ENCODE measurements around the gene CAPN12.
A peak's percentile ranks its signal among the peaks of the same experiment; 100 is the strongest.
"Not testable (repeated sequence)": the region's sequence is repeated elsewhere in the genome, so short reads cannot be mapped to it uniquely, and the experiment has no call there.

The CAPN12 gene

GRCh38 chr19:38744298-38744681 lies at the start of gene CAPN12:
Gene CAPN12 (minus strand): TSS chr19:38744474. CDS start chr19:38744165, 309 bp downstream.
- no peak for DNase-seq (ENCODE audit: low spot score)

GRCh38 chr19:38793671-38794070 lies 49.4 kb upstream of the CAPN12 start:
- DNase-seq (ENCODE audit: low spot score) = no peak

- no peak for DNase-seq (ENCODE audit: low spot score)
Measured at GRCh38 chr19:38793177-38793576, 48.9 kb upstream of the CAPN12 start.

GRCh38 chr19:38792250-38793111 lies 48.2 kb upstream of the CAPN12 start:
- DNase-seq (ENCODE audit: low spot score) = peak; percentile 77

GRCh38 chr19:38791451-38792064 lies 47.3 kb upstream of the CAPN12 start:
- DNase-seq (ENCODE audit: low spot score) = not testable (repeated sequence)

GRCh38 chr19:38790507-38791403 lies 46.5 kb upstream of the CAPN12 start:
- not testable (repeated sequence) for DNase-seq (ENCODE audit: low spot score)

GRCh38 chr19:38788478-38789243 lies 44.4 kb upstream of the CAPN12 start, which contains the start of gene LGALS7B:
Gene LGALS7B (plus strand): TSS chr19:38789200. CDS start chr19:38789227, 27 bp downstream.
- DNase-seq (ENCODE audit: low spot score) = no peak

GRCh38 chr19:38786572-38787265 lies 42.4 kb upstream of the CAPN12 start:
- no peak for DNase-seq (ENCODE audit: low spot score)

- not testable (repeated sequence) for DNase-seq (ENCODE audit: low spot score)
Measured at GRCh38 chr19:38786061-38786460, 41.8 kb upstream of the CAPN12 start.

GRCh38 chr19:38785187-38785699 lies 41.0 kb upstream of the CAPN12 start:
- no peak for DNase-seq (ENCODE audit: low spot score)

GRCh38 chr19:38784224-38784623 lies 40.0 kb upstream of the CAPN12 start:
- no peak for DNase-seq (ENCODE audit: low spot score)

- not testable (repeated sequence) for DNase-seq (ENCODE audit: low spot score)
Measured at GRCh38 chr19:38782212-38782611, 37.9 kb upstream of the CAPN12 start.

- DNase-seq (ENCODE audit: low spot score) = no peak
Measured at GRCh38 chr19:38781058-38781457, 36.8 kb upstream of the CAPN12 start.

- no peak for DNase-seq (ENCODE audit: low spot score)
Measured at GRCh38 chr19:38780443-38780842, 36.2 kb upstream of the CAPN12 start.

GRCh38 chr19:38778733-38779132 lies 34.5 kb upstream of the CAPN12 start:
- DNase-seq (ENCODE audit: low spot score) = no peak

GRCh38 chr19:38774181-38774950 lies 30.1 kb upstream of the CAPN12 start:
- no peak for DNase-seq (ENCODE audit: low spot score)

GRCh38 chr19:38773469-38774177 lies 29.3 kb upstream of the CAPN12 start, which contains the start of gene LGALS7:
Gene LGALS7 (minus strand): TSS chr19:38773517. CDS start chr19:38773492, 25 bp downstream.
- no peak for DNase-seq (ENCODE audit: low spot score)

GRCh38 chr19:38771569-38771968 lies 27.3 kb upstream of the CAPN12 start:
- DNase-seq (ENCODE audit: low spot score) = not testable (repeated sequence)

- not testable (repeated sequence) for DNase-seq (ENCODE audit: low spot score)
Measured at GRCh38 chr19:38770949-38771275, 26.6 kb upstream of the CAPN12 start.

Data from germinal center (tissue), 1 donor.